HG02571 (cell line): ENCODE results near the gene NHSL2.
"Not testable (repeated sequence)": the region's sequence is repeated elsewhere in the genome, so short reads cannot be mapped to it uniquely, and the experiment has no call there.

Source experiments
- ATAC-seq: cut with Tn5 transposase; IDR thresholded peaks from one replicate; pipeline ENCODE4 v1.9.1; 2021; ENCODE audit warnings: mild to moderate bottlenecking, moderate library complexity; ENCODE audit not compliant: unreplicated experiment

The NHSL2 gene

DNA sequence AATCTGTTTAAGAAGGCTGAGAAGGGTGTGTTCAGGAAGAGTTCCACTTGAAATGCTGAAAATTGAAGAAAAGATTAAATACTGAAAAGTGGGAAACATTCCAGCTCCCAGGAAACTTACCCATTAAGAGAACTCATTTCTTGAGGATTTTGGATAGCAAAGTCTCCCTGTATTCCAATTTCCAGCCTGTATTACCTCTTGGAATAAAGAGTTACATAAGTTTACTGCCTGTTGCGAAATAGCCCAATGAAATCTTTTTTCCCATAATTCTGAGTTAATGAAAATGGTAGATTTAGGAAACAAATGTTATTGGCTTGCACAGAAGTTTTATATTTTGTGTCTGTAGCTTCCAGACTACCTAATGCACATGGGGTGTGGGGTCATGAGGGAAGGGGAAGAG is 12.0 kb downstream of the NHSL2 start:
- no peak for ATAC-seq

DNA sequence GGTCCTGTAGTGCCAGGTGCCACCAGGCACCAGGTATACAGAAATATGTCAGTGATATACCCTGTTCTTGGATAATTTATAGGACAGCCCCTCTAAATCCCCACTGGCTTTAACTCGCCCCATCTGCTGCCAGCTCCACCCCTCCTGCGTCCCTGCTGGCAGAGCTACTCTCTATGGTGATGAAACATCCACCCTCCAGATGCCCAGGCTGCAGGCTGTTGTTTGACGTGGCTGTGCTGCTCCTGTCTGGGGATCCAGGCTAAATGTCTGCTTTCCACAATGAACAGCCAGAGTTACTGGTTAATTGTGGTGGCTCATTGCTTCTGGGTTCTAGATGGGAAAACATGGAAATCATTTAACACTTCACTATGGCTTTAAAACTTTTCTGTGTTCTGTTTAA is 12.9 kb downstream of the NHSL2 start:
- no peak for ATAC-seq

DNA sequence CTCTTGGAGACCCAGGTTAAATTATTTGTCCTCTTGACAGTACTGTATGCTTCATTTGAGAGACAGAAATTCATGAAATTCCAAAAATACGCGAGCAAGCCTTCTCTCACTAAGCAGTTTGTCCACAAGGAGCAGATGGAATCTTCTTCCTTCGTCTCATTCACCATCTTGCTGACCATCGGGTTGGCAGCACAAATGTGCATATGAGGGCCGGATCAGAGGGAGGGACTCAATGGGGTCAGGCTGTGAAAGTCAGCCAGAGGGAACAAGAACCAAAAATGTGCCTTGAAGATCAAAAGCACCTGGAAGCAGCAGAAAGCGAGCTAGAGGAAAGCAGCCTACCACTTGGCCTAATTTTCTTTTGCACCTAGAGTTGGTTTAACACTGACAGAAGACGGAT is 16.4 kb downstream of the NHSL2 start:
- no peak for ATAC-seq

DNA sequence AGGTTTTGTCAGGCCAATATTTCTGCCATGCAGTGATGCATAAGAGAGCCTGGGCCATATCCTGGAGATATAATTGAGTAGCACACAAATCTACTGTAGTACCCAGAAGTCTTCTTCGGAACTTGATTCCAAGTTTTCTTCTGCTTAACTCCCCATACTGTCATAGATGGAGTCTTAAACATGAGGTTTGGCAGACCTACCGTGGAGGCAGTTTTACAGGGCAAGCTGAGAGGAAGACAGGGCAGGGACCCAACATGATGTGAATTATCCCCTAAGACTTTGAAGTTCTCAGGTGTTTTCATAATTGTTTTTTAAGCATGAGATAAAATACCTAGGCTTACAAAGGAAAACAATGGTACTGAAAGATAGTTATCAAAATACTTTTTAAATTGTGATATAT is 18.2 kb downstream of the NHSL2 start:
- no peak for ATAC-seq

DNA sequence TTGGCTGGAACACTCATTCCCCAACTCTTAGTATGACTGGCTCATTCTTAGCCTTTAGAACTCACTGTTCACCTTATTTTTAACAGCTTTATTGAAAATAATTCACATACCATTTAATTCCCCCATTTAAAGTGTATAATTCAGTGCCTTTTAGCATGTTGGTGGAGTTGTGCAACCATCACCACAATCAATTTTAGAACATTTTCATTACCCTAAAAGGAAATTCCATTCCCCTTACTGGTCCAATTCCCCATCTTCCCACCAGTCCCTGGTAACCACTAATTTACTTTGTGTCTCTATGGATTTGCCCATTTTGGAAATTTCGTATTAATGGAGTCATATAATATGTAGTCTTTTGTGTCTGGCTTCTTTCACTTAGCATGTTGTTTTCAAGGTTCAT is 19.7 kb downstream of the NHSL2 start:
- no peak for ATAC-seq

DNA sequence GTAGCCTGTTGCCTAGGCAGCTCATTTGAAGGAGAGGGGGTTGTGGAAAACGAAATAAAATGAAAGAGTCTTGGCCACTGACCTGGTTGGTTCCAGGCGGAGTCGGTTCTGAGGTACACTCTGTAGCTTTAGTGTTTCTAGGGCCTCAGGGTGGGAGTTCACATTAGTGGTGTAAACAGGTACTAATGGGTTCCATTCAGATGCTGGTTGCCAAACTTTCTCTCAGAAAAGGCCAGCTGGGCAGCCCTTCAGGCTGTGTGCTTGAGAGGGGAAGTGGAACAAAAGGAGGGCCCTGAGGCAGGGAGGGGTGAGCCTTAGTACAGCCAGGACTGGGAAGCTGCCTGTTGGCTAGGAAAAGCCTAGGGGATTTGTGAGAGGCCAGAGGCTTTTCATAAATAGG is 24.8 kb downstream of the NHSL2 start:
- ATAC-seq, result no peak

DNA sequence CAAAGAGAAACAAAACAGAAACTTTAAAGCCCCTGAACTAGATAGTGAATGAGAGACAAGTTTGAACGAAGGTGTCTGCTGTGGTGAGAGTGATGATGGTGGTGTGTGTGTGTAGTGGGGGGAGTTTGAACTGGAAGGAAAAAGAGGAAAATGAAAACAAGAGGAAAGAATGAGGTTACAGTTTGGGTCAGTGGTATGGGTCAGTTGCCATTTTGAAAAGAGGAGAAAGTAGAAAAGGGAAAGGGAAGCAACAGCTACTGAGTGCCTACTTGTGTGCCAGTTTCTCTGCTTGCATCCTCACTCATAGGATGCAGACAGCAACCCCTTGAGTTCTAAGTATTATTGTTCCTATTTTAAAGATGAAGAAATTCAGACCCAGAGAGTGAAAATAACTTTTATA is 26.0 kb downstream of the NHSL2 start:
- no peak for ATAC-seq

DNA sequence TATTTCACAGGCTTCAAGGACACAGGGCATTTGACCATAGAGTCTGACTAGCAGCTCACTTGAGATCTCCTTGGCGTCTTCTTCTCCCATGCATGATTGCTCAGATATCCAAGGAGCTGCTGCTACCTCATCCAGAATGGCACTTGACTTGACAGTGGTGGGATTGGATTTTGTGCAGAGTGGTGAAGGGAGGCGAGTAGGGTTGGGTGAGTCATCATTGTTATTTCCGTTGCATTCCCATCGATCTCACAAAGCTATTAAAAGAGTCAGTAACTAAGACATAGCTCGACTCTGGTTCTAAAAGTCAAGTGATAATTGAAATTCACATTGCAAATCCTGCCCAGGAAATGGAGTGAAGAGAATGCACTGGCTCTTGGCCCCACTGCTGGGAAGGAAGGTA is 27.7 kb downstream of the NHSL2 start:
- no peak for ATAC-seq

DNA sequence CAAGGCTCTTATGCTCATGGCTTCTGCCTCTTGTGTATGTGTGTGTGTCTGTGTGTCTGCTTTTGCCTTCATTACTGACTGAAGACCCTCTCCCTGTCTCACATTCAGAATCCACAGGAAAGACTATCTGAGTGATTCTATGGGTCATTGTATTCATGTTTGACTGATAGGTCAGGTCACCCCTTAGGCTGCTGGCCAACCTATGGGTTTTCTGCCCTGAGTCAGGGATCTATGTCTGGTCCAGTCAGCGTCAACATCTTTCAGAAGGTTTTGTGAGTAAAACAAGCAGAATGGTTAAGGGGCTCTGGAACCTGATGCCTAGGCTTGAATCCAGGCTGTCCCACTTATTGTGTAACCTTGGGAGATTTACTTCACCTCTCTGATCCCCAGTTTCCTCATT is 30.5 kb downstream of the NHSL2 start:
- ATAC-seq, result no peak

DNA sequence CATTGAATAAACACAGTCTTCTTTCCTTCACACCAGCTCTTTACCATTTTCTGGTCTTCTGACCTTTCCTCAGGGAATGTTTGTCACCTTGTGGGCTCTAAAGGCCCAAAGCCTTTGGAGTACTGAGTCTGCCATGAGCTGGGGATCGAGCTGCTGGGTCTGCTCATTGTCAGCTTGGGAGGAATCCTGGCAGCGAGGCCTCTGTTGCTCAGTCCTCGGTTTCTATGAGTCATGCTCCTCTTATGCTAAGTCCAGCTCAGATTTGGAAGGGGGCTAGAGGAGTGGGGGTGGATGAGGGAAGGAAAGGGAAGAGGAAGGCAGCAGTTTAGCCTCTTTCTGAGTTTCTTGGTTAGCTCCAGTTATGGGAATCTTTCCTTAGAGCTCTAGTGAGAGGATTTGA is 31.1 kb downstream of the NHSL2 start:
- ATAC-seq, result no peak

DNA sequence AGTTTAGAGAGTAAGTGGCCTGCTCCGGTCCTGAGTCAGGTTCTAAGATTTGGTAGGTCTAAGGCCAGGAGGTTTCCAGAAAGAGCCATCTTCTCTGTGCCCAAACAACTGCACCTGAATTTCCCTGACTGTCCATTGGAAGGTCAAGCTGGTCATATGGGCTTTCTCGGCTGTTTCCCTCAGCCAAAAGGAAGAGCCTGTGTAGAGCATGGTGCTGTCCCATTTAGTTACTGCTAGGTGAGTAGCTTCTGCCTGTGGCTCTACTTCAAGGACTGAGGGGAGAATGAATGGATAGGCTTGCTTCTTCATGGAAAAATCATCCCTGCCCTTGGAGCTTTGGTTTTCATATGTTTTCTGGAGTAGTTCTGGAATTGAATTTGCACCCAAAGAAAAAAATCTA is 33.7 kb downstream of the NHSL2 start:
- ATAC-seq, result no peak

DNA sequence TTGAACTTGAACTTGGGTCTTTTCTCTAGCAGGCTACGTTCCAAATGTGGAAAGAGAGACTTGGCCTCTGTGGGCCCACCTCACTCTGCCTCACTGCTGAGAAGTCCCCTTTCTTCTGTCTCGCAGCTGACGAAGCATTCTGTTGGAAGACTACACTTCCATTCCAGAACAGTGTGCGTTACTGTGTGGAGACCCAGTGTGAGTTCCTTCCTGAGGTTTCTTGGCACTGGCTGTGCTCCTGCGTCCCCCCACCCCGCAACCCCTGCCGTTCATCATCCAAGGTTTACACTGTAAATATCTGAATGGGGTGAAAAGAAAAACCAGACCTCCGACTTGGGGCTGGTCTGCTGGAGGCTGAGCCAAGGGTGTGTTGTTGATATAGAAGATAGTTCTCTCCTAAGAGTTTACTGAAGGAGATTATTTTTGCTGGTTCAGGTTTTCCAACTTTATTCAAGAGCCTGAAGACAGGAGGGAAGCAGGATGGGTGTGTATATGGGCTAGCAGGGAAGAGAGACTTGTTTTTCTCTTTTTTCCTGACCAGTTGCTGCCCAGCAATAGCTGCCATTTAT is 34.7 kb downstream of the NHSL2 start:
- no peak for ATAC-seq

DNA sequence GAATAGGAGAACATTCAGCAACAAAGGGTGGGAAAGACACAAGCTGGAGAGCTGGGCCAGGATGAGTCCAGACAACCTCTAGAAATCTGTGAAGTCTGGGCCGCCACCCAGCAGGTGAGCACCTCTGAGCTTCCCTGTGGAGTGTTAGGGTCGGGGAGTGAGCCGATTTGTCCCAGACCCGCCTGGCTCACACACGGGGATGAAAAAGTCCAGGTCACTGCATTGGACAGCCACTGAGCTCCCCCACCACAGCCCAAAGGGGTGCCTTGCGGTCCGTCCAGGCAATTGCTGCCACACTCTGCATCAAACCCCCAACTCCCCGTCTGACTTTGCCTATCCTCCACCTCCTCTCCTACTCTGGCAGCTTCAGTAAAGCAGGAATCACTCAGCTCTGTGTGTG is 38.7 kb downstream of the NHSL2 start:
- no peak for ATAC-seq

DNA sequence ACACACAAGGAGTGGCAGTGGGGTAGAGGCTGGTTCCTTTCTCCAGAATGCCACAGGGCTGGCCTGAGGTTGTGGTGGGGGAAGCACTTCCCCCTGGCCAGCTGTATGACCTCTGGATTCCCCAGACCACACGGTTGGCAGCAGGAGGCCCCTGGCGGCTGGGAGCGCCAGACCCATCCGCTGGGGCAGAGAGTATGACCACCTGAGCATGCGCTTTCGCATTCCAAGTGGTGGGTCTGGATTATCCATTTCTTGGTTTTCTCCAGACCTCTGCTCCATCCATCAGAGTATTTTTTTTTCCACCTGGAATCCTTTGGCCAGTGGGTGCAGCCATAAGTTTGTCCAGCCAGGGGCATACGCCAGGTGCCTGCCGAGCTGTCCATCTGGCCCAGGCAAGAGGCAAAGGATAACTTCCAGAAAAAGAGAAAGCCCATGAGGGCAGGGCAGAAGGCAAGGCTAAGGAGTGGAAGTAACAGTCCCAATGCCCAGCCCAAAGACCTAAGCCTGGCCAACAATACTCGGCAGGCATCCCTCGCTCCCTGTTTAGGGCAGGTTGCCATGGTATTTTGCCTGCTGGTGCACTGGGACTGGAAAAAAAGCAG is 39.3 kb downstream of the NHSL2 start:
- ATAC-seq, result no peak

DNA sequence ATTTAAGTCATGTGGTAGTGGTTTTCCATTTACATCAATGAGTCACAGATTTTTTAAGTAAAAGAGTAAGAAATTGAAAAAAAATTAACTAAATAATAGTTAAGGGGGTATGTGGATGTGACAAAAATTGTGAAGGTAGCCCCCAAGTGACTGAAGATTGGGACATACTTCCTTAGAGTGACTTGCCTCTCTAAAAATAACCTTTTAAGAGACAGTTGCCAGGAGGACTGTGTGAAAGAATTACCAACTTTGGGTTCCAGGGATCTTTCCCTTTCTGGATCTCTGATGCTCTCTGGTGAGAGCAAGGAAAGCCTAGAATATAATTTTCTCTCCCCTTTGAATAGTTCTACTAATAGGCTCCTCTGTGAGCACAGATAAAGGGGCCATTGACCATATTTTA is 42.7 kb downstream of the NHSL2 start:
- no peak for ATAC-seq

DNA sequence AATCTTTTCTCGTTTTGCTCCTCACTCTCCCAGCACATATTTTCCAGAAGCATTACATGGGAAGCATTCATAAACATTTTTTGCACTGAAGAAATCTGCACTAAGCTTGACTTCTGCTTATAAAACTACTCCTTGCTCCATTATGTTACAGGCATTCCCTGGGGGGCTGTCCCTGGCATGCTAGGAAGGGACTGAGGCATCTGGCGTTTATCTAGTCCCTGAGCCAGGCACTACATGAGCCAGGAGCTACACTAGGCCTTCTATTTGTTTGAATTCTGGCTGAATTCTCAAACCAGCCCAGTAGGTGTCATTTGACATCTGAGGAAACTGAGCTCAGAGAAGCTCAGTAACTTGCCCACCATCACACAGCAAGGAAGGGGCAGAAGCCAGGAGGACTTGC is 43.3 kb downstream of the NHSL2 start:
- ATAC-seq, result no peak

DNA sequence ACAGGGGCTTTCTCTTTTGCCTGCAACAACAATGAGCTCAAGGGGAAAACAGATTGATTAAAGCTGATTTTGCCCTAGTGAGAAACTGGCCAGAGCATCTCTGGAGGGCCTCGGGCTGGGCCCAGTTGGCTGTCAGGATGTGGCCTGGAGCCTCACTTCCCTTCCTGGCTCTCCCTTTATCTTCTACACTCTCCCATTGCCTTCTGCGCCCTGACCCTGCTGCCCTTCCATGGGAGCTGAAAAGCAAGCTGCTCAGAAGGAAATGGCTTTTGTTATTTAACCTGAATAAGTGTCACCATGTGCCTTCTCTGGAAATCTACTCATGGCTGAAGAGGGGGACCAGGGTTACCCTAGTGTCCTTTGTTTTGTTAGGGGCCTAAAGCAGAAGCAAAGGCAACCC is 43.8 kb downstream of the NHSL2 start:
- ATAC-seq, result no peak

DNA sequence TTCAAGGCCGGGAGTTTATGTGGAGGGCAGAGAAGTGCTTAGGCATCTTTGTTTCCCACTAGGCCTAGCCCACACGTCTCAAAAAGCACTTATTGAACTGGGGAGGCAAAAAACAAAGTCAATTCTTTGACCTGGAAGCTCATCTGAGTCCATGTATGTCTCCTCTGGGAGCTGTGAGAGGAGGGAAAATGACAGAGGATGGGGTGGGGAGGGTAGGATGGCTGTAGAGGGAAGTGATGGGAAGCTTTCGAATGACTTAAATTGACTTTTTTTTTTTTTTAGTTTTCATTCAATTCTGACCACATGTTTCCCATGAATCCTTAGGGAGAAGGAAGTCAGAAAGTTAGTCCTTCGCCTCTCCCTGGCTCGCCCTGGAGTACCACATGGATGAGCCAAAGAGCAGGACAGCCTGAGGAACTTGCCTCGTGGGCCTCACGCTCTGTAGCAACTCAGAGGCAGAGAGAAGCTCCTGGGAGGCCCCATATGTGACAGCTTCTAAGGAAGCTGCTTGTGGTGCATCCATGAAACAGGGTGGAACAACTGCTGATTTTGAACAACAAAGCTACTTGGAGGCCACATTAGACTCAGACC is 45.0 kb downstream of the NHSL2 start:
- ATAC-seq, result no peak

DNA sequence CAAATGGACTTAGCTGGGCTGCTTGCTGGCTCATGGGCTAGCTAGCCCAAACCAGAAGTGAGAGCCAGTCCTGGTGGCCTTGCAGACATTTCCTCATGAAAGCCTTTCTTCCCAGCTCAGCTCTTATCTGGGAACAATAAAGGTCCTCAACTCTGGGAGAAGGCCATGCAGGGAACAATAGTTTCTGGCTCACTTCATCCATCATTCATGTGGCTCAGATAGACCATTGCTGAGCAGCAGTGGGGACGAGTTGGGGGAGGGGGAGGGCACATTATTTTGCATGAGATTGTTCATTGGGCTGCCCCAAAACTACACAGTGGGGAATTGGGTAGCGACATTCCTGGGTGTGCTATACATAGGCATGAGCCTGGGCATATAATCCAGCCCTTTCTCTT is 47.6 kb downstream of the NHSL2 start:
- no peak for ATAC-seq

DNA sequence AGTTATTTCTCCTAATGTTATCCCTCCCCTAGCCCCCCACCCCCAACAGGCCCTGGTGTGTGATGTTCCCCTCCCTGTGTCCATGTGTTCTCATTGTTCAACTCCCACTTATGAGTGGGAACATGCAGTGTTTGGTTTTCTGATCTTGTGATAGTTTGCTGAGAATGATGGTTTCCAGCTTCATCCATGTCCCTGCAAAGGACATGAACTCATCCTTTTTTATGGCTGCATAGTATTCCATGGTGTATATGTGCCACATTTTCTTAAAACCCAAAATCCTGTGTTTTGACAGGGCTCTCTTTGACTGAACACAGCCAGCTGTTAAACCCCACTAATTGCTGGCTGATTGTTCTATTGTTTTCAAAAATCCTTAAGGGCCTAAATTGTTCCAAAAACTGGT is 53.5 kb downstream of the NHSL2 start:
- ATAC-seq, result not testable (repeated sequence)

DNA sequence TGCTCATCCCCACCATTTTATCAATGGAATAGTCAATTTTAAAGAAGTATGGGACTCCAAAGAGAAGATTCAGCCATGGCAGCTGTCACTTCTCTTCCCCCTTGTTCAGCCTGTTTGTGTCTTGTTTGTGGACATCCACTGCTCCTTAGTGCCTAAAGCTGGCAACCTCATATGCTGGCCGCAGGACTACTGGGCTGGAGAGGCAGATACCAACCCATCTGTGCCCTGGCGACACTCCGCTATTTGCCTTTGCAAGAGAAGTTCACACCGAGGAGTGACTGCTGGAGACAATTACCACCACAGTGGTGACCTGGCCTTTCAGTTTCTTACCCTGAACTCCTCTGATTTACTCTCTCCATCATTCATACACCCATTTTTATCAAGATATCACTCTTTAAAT is 64.3 kb downstream of the NHSL2 start:
- no peak for ATAC-seq

DNA sequence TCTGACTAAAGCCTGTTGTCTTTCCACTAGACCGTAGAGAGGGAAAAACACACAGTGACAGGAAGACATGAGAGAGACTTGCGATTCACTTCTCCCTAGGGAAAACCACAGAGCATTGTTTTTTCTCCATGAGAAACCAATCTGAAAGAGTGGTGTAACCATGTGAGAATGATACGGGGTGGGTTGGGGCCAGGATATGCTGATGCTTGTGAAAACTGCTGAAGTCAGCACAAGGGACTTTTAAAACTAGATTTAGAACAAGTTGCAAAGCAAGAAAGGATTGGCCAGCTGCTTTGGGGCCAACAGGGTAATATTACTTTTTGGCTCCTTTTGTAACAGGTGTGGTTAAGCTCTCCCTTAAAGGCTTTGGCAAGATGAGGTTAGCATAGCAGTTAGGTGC is 66.1 kb downstream of the NHSL2 start:
- no peak for ATAC-seq

DNA sequence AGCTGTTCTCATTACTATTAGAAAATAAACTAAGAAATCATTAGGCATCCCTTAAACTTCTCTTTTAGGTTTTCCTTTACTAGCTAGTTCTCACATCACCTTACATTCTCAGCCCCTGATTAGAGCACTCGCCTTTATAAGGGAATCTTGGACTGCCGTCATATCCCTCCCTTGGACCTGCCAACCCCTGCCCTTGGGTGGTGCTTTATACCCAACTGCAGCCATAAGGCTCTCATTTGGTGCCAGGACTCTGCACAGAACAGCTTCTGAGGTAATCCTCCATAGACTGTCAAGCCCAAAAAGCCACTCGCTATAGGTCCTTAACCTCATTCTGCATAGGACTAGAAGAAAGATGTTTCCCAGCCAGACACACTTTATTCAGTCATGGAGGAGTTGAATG is 67.5 kb downstream of the NHSL2 start:
- ATAC-seq, result no peak
